Heart left ventricle (tissue), 16 donors: Measurements from ENCODE around the gene WFDC12. TPM values are rescaled to one million over a fixed set of nuclear protein-coding genes. Genes with fewer than 3 reads are reported as not detected.

Experiments used
- ATAC-seq, 4 donors: fragments of 200-7000 bp; cut with Tn5 transposase; one replicate each; pipeline ENCODE4 v1.9.1; 2020 to 2022; ENCODE audit warnings: moderate library complexity in 4 of 4, mild to moderate bottlenecking in 3 of 4, moderate number of reproducible peaks in 1 of 4
- DNase-seq, 5 donors: peaks; one replicate each; pipeline ENCODE4 v3.0.0-alpha.2; 2020
- H3K27ac ChIP-seq, 12 donors: fragments of 200-600 bp; sonication (generic) in 4 of 12; one replicate each; pipeline versions ENCODE4 v1.5.0 to v1.8.0; 2016 to 2022; ENCODE audit warnings: mild to moderate bottlenecking in 2 of 12
- H3K27me3 ChIP-seq, 9 donors: fragments of 200-600 bp; sonication (generic) in 2 of 9; one replicate each; pipeline versions ENCODE4 v1.5.1 to v1.8.0; 2016 to 2022; ENCODE audit warnings: mild to moderate bottlenecking in 3 of 9
- H3K36me3 ChIP-seq, 9 donors: fragments of 200-600 bp; sonication (generic) in 2 of 9; one replicate each; pipeline versions ENCODE4 v1.5.0 to v1.8.0; 2018 to 2022; ENCODE audit warnings: mild to moderate bottlenecking in 2 of 9
- H3K4me1 ChIP-seq, 12 donors: fragments of 200-600 bp; sonication (generic) in 4 of 12; one replicate each; pipeline versions ENCODE4 v1.5.0 to v1.8.0; 2016 to 2022; ENCODE audit warnings: mild to moderate bottlenecking in 3 of 12
- H3K4me3 ChIP-seq, 12 donors: fragments of 200-600 bp; sonication (generic) in 4 of 12; one replicate each; pipeline versions ENCODE4 v1.5.0 to v1.8.0; 2017 to 2022; ENCODE audit warnings: mild to moderate bottlenecking in 9 of 12, moderate library complexity in 4 of 12
- H3K9me3 ChIP-seq, 12 donors: fragments of 200-600 bp; sonication (generic) in 4 of 12; one replicate each; pipeline versions ENCODE4 v1.5.0 to v1.8.0; 2016 to 2022; ENCODE audit warnings: mild to moderate bottlenecking in 1 of 12
- CTCF ChIP-seq, 12 donors: fragments of 200-600 bp; sonication (generic) in 4 of 12; IDR thresholded peaks; one replicate each; pipeline versions ENCODE4 v1.5.0 to v1.8.0; 2018 to 2022; ENCODE audit warnings: antibody characterized with exemption in 12 of 12, mild to moderate bottlenecking in 5 of 12
- POLR2A ChIP-seq, 2 donors: fragments of 450-650 bp; IDR thresholded peaks; one replicate each; pipeline ENCODE4 v1.6.1; 2017; ENCODE audit warnings: antibody characterized with exemption in 2 of 2, mild to moderate bottlenecking in 2 of 2, moderate library complexity in 2 of 2
- WGBS, 4 donors: extraction: QIAGEN DNeasy Blood & Tissue Kit in 2 of 4; methylation state at CpG; one replicate each; pipeline versions ENCODE4 v1.1.5 to v1.1.7; 2013 to 2018; 5-methylcytosine and 5-hydroxymethylcytosine counted together
- intact Hi-C, 10 donors: fragments of 100-400 bp; cut with DNase I; formaldehyde crosslinking; loops; one replicate each; pipeline versions ENCODE4 v1.11.1 to v1.14.2; 2022
- long read RNA-seq, 3 donors: library from polyadenylated mRNA; unstranded; transcript quantifications; one replicate each; pipeline ENCODE4 v2.0.0, GENCODE V29; 2020 to 2021
- polyA plus RNA-seq, 2 donors: library from polyadenylated mRNA; stranded (reverse); fragments of 200-250 nt; gene quantifications; one replicate each; pipeline ENCODE4 v1.2.3, GENCODE V29; 2013
- total RNA-seq, 9 donors: library from RNA; depleted of rRNA in 2 of 9; stranded (reverse); fragments of >200 nt in 2 of 9; fragmentation: NEBNext Ultra II Directional in 3 of 9; extraction: Animal tissue kit (Norgen Biotek cat#: 25700) in 3 of 9; gene quantifications; one replicate each; pipeline versions ENCODE4 v1.1.0 to v1.2.4, GENCODE V29; 2016 to 2023
- donor health status: ischemic (EF 13 %, LVEDD 7.1; RV severe dilation, severe dysfunction).
- donor health status: healthy with polysubstance abuse.
- donor health status: DM: no; HTN: yes; CAD: no.
- donor health status: DM: no; HTN: no; CAD: no.
- donor health status: ischemic (EF 25% LVEDD 6.9; RV normal size, moderate dysfunction).
- donor health status: ischemic (EF 25% LVEDD 5.7; RV mildly dilated, moderate dysfunction).
- donor health status: healthy.
- donor health status: DM: yes; HTN: yes; CAD: no.
- donor health status: ischemic (EF 35%, LVEDD 5.7; RV mildly dilated, moderate dysfunction).
- donor health status: nonischemic (EF 11% LVEDD 7.7; RV severe dilation, severe dysfunction).
- donor health status: DM: yes; HTN: yes; CAD: no.
- donor health status: PGD.
- donor health status: ischemic (EF 29% LVEDD 5.4; RV normal size, mild dysfunction).
- donor health status: nonischemic (EF 23%, LVEDD 6.1; RV moderate dilation, normal function).

Gene WFDC12
- not detected for total RNA-seq
- not detected for polyA plus RNA-seq
- long read RNA-seq, donor 1, result 0 reads
- long read RNA-seq, donor 2, result 0 reads
- long read RNA-seq, donor 3, result 0 reads

- DNase-seq (no peak), ATAC-seq (no peak)
- TF ChIP-seq CTCF (IDR thresholded peaks at IDR 0.05) (no peak), POLR2A (IDR thresholded peaks at IDR 0.05) (no peak)
- Histone ChIP-seq H3K4me3 (no peak within 1 kb of the TSS), H3K9me3 (no peaks in the 10 kb centered on the region), H3K27ac (no peak within 1 kb of the TSS), H3K27me3 (peaks cover 0 to 59% (median 11%) of the 10 kb centered on the region in 9 donors), H3K36me3 (no peaks in the 10 kb centered on the region), H3K4me1 (no peaks in the 10 kb centered on the region)
- 76 to 83% (median 78%) methylated on average over 6 of the region's 6 CpGs for WGBS, 4 donors
- intact Hi-C loops, result no loop called here
Observed at GRCh38 chr20:45124365-45124764, at the start of gene WFDC12. TSS of gene WFDC12 (minus strand) at chr20:45124465. CDS start at chr20:45124447, 18 bp downstream.

- peaks cover 0 to 15% (median 0%) of the 10 kb centered on the region in 12 donors for H3K9me3 ChIP-seq
- DNase-seq (no peak), ATAC-seq (no peak)
- no peaks in the 10 kb centered on the region for H3K36me3 ChIP-seq
- TF ChIP-seq CTCF (IDR thresholded peaks at IDR 0.05), result no peak
- no peak for TF ChIP-seq POLR2A (IDR thresholded peaks at IDR 0.05)
- 14 to 21% (median 19%) methylated on average over 1 of the region's 1 CpG for WGBS, 4 donors
- intact Hi-C loops, result no loop called here
- peaks cover 0 to 10% (median 0%) of the 10 kb centered on the region in 9 donors for H3K27me3 ChIP-seq
- no peaks in the 10 kb centered on the region for H3K4me1 ChIP-seq
- H3K4me3 ChIP-seq, result no peak overlapping the region
- H3K27ac ChIP-seq, result no peak overlapping the region
Observed at GRCh38 chr20:45173522-45173921, 49.3 kb upstream of the WFDC12 start.

- TF ChIP-seq POLR2A (IDR thresholded peaks at IDR 0.05) (no peak), CTCF (IDR thresholded peaks at IDR 0.05) (no peak)
- H3K4me1 ChIP-seq, result no peaks in the 10 kb centered on the region
- H3K36me3 ChIP-seq, result no peaks in the 10 kb centered on the region
- ATAC-seq (no peak), DNase-seq (no peak)
- no peak overlapping the region for H3K27ac ChIP-seq
- intact Hi-C loops, result no loop called here
- no peaks in the 10 kb centered on the region for H3K27me3 ChIP-seq
- peaks cover 0 to 55% (median 5%) of the 10 kb centered on the region in 12 donors for H3K9me3 ChIP-seq
- WGBS, 4 donors, result 73 to 84% (median 80%) methylated on average over 1 of the region's 1 CpG
- H3K4me3 ChIP-seq, result no peak overlapping the region
Observed at GRCh38 chr20:45164906-45165305, 40.6 kb upstream of the WFDC12 start.

- H3K4me3 ChIP-seq, result no peak overlapping the region
- 43 to 59% (median 51%) methylated on average over 1 of the region's 1 CpG for WGBS, 4 donors
- no peak for DNase-seq
- no peaks in the 10 kb centered on the region for H3K36me3 ChIP-seq
- TF ChIP-seq CTCF (IDR thresholded peaks at IDR 0.05) (no peak), POLR2A (IDR thresholded peaks at IDR 0.05) (no peak)
- peaks cover 0 to 63% (median 12%) of the 10 kb centered on the region in 12 donors for H3K9me3 ChIP-seq
- no peaks in the 10 kb centered on the region for H3K27me3 ChIP-seq
- no peaks in the 10 kb centered on the region for H3K4me1 ChIP-seq
- intact Hi-C loops, result no loop called here
- no peak for ATAC-seq
- H3K27ac ChIP-seq, result no peak overlapping the region
Observed at GRCh38 chr20:45163083-45163803, 39.0 kb upstream of the WFDC12 start.
